A549 (cell line): ENCODE measurements around the gene OXT.

Experiments used
- CBX8 ChIP-seq: fragments of 200-600 bp; sonication (generic); IDR thresholded peaks from 2 replicates; pipeline ENCODE4 v1.6.1; 2016
- CHD2 ChIP-seq: fragments of 150-350 bp; IDR thresholded peaks from 2 replicates; pipeline ENCODE4 v1.6.1; 2014; ENCODE audit warnings: low read length; ENCODE audit not compliant: partially characterized antibody
- HDAC2 ChIP-seq: fragments of 200-600 bp; sonication (generic); IDR thresholded peaks from 2 replicates; pipeline ENCODE4 v1.6.1; 2016
- KDM1A ChIP-seq: fragments of 200-600 bp; sonication (generic); IDR thresholded peaks from 2 replicates; pipeline ENCODE4 v1.6.1; 2016; ENCODE audit warnings: low read depth, mild to moderate bottlenecking
- MYC ChIP-seq: IDR thresholded peaks from 2 replicates; pipeline ENCODE4 v1.6.1; 2012; ENCODE audit warnings: mild to moderate bottlenecking, inconsistent platforms, low read length, improper control_type of control experiment, borderline replicate concordance
- POLR2A ChIP-seq: IDR thresholded peaks from 2 replicates; pipeline ENCODE4 v1.6.1; 2012; ENCODE audit warnings: mild to moderate bottlenecking, low read length
- RAD21 ChIP-seq, 2 experiments: fragments of >200 bp in 1 of 2; sonication (Bioruptor Twin) in 1 of 2; formaldehyde crosslinking in 1 of 2; IDR thresholded peaks in 1 of 2; conservative IDR thresholded peaks in 1 of 2; 2 replicates in 1 of 2; 3 replicates in 1 of 2; pipeline ENCODE4 v1.6.1; 2012 to 2018; ENCODE audit warnings: inconsistent platforms in 1 of 2
- RCOR1 ChIP-seq: fragments of 150-350 bp; IDR thresholded peaks from 2 replicates; pipeline ENCODE4 v1.6.1; 2014; ENCODE audit warnings: antibody characterized with exemption, low read length, low read depth
- RFX5 ChIP-seq: fragments of 450-650 bp; IDR thresholded peaks from 2 replicates; pipeline ENCODE4 v1.7.1; 2014; ENCODE audit warnings: antibody characterized with exemption, mild to moderate bottlenecking, moderate library complexity
- TF ChIP-seq, protein P1 (sequence below): fragments of >200 bp; sonication (Bioruptor Twin); formaldehyde crosslinking; IDR thresholded peaks from 3 replicates; pipeline ENCODE4 v1.5.1; 2016
- TF ChIP-seq, protein P2 (sequence below): fragments of 200-600 bp; sonication (generic); IDR thresholded peaks from 2 replicates; pipeline ENCODE4 v1.6.1; 2016; ENCODE audit warnings: antibody characterized with exemption, mild to moderate bottlenecking, moderate library complexity
- TF ChIP-seq, protein P3 (sequence below): fragments of 450-650 bp; IDR thresholded peaks from 2 replicates; pipeline ENCODE4 v1.6.1; 2014; ENCODE audit warnings: antibody characterized with exemption

DNA sequence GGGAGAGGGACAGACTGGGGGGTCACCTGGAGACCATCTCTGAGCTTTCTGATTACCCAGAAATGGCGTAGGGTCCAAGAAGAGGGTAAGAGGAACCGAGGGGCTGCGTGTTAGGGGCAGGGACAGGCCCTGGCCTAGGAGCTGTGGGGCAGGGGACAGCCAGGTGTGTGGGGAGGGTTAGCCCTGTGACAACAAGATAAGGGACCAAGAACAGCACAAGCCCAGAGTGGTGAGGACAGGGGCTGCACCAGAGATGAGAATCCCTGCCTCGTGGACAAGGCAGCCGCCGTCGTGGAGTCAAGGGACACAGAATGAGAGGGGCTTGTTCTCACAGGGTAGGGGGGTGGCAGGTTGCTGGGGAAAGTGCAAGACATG lies 13.6 kb downstream of the OXT start:
- TF ChIP-seq POLR2A (no peak), HDAC2 (no peak), MYC (no peak), RCOR1 (no peak), CHD2 (no peak), CBX8 (no peak), RAD21 (conservative IDR thresholded peaks at IDR 0.05 in 1 of 2, IDR thresholded peaks at IDR 0.05 in 1 of 2) (no peak), KDM1A (no peak), RFX5 (no peak)
- TF ChIP-seq, protein P1, sequence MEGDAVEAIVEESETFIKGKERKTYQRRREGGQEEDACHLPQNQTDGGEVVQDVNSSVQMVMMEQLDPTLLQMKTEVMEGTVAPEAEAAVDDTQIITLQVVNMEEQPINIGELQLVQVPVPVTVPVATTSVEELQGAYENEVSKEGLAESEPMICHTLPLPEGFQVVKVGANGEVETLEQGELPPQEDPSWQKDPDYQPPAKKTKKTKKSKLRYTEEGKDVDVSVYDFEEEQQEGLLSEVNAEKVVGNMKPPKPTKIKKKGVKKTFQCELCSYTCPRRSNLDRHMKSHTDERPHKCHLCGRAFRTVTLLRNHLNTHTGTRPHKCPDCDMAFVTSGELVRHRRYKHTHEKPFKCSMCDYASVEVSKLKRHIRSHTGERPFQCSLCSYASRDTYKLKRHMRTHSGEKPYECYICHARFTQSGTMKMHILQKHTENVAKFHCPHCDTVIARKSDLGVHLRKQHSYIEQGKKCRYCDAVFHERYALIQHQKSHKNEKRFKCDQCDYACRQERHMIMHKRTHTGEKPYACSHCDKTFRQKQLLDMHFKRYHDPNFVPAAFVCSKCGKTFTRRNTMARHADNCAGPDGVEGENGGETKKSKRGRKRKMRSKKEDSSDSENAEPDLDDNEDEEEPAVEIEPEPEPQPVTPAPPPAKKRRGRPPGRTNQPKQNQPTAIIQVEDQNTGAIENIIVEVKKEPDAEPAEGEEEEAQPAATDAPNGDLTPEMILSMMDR: no peak
- TF ChIP-seq, protein P2, sequence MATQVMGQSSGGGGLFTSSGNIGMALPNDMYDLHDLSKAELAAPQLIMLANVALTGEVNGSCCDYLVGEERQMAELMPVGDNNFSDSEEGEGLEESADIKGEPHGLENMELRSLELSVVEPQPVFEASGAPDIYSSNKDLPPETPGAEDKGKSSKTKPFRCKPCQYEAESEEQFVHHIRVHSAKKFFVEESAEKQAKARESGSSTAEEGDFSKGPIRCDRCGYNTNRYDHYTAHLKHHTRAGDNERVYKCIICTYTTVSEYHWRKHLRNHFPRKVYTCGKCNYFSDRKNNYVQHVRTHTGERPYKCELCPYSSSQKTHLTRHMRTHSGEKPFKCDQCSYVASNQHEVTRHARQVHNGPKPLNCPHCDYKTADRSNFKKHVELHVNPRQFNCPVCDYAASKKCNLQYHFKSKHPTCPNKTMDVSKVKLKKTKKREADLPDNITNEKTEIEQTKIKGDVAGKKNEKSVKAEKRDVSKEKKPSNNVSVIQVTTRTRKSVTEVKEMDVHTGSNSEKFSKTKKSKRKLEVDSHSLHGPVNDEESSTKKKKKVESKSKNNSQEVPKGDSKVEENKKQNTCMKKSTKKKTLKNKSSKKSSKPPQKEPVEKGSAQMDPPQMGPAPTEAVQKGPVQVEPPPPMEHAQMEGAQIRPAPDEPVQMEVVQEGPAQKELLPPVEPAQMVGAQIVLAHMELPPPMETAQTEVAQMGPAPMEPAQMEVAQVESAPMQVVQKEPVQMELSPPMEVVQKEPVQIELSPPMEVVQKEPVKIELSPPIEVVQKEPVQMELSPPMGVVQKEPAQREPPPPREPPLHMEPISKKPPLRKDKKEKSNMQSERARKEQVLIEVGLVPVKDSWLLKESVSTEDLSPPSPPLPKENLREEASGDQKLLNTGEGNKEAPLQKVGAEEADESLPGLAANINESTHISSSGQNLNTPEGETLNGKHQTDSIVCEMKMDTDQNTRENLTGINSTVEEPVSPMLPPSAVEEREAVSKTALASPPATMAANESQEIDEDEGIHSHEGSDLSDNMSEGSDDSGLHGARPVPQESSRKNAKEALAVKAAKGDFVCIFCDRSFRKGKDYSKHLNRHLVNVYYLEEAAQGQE: no peak
- TF ChIP-seq, protein P3, sequence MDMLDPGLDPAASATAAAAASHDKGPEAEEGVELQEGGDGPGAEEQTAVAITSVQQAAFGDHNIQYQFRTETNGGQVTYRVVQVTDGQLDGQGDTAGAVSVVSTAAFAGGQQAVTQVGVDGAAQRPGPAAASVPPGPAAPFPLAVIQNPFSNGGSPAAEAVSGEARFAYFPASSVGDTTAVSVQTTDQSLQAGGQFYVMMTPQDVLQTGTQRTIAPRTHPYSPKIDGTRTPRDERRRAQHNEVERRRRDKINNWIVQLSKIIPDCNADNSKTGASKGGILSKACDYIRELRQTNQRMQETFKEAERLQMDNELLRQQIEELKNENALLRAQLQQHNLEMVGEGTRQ: no peak
